Muscle of back (tissue), 11 donors: ENCODE results near the gene PSAPL1. TPM values are rescaled to one million over a fixed set of nuclear protein-coding genes. Genes with fewer than 3 reads are reported as not detected.
"Not testable (repeated sequence)": the region's sequence is repeated elsewhere in the genome, so short reads cannot be mapped to it uniquely, and the experiment has no call there.

Source experiments
- DNase-seq, 3 donors: peaks; one replicate each; pipeline versions ENCODE4 v3.0.0 to v3.0.0-alpha.2; 2013
- polyA plus RNA-seq, 10 donors: library from polyadenylated mRNA; unstranded; fragments of 120-200 nt; gene quantifications; one replicate each; pipeline ENCODE4 v1.2.1, GENCODE V29; 2013; ENCODE audit not compliant: insufficient read length in 10 of 10

The PSAPL1 gene
- polyA plus RNA-seq, 10 donors: 0.07 TPM; not detected in 9

DNA sequence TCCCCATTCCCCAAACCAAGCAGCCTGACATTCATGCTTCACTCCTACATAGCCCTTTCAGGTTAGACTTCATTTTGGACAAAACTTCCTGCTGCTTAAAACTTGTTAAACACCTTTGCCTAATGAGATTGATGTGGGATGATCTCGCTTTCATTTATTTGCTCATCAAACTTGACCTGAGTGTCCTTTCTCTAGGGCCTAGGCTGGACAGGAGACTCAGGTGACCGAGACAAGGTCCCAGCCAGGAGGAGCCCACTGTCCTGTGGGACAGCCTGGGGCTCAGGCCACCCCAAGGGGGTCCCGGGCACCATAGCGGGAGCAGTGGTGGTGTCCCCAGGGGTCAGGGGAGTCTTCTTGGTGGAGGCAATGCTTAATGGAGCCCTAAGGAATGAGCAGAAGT is 23.7 kb upstream of the PSAPL1 start:
- DNase-seq: no peak

- DNase-seq: no peak
These were observed 23.3 kb upstream of the PSAPL1 start for GRCh38 chr4:7458066-7458425.

- DNase-seq: no peak
These were observed 22.7 kb upstream of the PSAPL1 start for GRCh38 chr4:7457201-7458065.

GRCh38 chr4:7452802-7453201 is 18.1 kb upstream of the PSAPL1 start:
- DNase-seq: not testable (repeated sequence)

GRCh38 chr4:7451800-7452199 is 17.1 kb upstream of the PSAPL1 start:
- DNase-seq: no peak

DNA sequence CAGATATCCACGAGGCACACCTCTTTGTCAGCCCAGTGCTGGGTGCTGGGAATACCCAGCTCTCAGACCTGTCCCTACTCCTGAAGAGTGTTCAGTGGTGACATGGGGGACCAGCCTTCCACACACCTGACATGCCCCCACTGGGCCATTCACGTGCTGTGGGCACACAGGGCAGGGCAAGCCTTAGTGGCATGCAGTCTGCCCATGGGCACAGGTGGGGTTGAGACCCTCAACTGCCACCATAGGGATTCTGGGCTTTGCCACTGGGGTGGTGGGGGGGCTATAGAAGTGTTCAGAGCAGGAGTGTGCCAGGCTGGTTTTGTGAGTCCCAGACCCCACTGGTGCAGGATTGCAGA is 16.7 kb upstream of the PSAPL1 start:
- no peak for DNase-seq

DNA sequence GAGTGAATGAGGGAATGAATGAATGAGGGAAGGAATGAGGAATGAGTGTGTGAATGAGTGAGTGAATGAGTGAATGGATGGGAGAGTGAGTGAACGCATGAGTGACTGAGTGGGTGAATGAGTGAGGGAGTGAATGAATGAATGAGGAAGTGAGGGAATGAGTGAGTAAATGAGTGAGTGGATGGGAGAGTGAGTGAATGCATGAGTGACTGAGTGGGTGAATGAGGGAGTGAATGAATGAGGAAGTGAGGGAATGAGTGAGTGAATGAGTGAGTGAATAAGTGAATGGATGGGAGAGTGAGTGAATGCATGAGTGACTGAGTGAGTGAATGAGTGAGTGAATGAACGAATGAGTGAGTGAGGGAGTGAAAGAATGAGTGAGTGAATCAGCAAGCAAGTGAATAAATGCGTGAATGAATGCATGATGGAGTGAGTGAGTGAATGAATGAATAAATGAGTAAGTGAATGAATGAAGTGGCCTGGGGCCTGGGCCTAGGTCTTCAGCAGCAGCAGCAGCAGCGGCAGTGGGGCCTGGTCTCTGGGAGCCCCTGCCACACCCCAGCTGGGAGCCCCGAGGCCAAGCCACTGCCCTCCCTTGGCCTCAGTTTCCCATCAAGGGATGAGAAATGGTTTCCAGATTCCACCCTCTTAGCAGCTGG is 16.2 kb upstream of the PSAPL1 start:
- DNase-seq: no peak

GRCh38 chr4:7448036-7448435 is 13.3 kb upstream of the PSAPL1 start:
- DNase-seq: no peak

- no peak for DNase-seq
These were observed 12.5 kb upstream of the PSAPL1 start for GRCh38 chr4:7447236-7447635.

- DNase-seq: no peak
These were observed 10.0 kb upstream of the PSAPL1 start for GRCh38 chr4:7444731-7445130.

DNA sequence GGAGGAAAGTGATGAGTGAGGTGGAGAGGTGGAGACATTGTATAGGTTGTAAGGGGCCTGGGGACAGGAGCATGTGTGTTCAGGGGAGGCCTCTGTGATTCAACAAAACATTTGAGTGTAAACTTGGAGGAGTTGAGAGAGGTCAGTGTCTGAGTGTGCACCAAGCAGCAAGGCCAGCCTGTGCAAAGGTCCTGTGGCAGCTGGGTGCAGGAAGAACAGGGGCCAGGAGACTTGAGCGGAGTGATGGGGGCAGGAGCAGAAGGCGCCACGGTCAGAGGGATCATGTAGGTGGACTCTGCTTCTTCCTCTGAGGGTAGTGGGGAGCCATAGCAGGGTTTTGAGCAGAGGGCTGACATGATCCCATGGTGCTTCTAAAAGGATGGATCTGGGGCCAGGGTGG is 9.6 kb upstream of the PSAPL1 start:
- no peak for DNase-seq

DNA sequence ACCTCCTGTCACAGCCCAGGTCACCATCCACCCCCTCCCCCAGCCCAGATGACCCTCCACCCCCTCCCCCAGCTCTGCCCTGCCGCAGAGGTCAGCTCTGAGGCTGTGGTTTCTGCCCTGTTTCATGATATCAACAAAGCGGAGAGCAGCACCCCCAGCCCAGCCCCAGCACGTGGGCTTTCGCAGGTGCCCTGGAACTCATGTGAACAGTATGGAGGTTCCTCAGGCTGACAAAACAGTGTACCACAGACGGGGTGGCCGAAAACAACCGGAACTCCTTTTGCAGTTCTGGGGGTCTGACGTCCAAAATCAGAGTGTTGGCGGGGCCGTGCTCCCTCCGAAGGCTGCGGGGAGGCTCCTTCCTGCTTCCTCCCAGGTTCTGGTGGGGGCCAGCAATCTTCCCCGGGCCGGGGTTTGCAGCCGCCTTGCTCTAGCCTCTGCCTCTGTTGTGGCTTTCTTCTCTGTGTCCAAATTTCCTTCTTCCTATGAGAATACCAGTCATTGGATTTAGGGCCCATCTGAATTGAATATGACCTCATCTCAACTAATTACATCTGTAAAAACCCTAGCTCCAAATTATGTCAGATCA is 7.9 kb upstream of the PSAPL1 start:
- no peak for DNase-seq

GRCh38 chr4:7441201-7441600 is 6.5 kb upstream of the PSAPL1 start:
- DNase-seq: no peak

DNA sequence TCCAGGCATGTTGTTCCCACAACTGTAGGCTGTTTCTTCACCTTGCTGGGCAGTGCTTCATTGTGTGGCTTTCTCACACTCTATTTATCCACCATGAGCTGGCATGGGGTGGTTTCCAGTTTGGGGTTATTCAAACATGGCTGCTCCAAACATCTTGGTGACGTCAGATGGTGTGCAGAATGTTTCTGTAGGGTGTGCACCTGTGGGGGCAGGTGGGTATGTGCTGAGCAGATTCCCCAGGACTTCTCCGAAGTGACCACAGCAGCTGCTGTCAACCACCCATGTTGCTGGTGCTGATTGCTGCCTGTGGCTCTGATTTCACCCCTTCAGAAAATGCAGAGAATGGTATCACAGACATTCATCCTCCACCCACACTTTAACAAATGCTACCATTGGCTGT is 5.0 kb upstream of the PSAPL1 start:
- no peak for DNase-seq

DNA sequence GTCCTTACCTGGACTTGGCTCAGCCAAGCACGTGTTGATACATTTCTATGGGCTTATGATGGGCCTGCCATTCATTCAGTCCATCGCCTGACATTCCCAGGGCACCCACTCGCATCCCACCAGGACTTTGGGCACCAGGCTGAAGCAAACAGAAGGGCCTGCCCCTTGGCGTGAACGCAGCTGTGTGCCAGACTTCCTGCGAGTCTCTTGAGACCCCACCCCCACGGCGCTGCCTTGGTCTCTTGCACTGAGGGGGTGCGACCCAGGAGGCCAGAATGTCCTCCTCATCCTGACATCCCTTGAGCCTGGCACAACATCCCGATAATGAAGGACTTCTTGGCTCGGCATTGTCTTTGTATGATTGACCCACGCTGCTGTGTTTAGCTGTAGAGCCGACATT is 1.5 kb upstream of the PSAPL1 start:
- DNase-seq: no peak

DNA sequence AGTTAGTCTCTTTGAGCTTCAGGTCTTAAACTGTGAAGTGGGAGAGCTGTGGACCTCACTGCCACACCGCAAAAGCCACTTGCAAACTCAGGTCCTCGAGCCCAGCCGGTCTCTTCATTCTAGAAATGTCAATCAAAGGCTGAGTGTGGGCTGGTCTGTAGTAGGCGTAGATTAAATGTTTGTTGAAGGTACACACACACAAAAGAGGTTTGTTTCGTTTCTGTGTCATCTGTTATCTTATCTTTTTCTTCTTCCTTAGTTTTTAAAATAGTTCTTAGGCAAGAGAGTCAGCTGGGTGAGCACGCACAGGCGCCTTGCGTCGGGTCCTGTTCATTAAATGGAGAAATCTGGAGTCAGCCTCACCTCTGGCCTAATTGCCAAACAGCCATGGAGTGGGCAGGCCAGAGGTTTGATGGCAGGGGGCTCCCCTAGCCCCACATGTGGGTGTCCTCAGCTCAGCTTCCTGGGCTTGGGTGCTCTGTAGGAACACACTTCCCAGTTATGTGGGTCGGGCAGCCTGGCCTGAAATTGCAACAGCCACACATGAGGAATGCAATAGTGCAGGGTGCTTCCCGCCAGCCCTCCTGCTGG is 836 bp upstream of the PSAPL1 start:
- no peak for DNase-seq

- DNase-seq: no peak
These were observed 477 bp downstream of the PSAPL1 start for GRCh38 chr4:7434141-7434765.

DNA sequence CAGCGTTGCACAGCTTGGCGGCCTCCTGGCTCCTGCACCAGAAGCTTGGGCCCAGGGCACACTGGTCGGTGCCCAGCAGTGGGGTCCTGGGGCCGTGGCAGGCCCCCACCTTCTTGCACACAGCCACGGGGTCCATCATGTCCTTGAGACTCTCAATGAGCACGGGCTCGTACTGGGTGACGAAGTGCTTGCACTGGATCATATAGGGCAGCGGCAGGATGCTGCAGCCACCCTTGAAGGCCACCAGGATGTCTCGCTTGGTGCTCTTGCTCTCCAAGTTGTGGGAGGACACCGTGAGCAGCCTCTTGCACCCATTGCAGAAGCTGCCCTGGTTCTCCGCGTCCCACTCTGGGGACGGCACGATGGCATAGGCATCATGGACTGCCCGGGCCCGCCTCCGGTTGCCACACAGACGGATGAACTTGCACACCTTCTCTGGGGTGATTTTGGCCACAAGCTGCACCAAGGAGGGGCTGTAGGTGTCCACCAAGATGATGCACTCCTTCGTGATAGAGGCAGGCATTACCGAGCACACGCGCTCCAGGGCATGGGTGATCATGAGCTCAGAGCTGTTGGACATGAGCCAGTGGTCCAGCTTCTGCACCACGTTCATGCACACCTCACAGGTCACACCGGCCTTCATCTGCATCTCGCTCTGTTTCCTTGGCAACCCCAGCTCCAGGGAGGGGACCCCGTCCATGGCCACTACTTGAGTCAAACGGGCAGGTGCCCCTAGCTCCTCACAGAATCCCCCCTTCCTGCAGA is 1.2 kb downstream of the PSAPL1 start:
- DNase-seq: no peak

GRCh38 chr4:7432531-7433375 is 2.0 kb downstream of the PSAPL1 start:
- no peak for DNase-seq

DNA sequence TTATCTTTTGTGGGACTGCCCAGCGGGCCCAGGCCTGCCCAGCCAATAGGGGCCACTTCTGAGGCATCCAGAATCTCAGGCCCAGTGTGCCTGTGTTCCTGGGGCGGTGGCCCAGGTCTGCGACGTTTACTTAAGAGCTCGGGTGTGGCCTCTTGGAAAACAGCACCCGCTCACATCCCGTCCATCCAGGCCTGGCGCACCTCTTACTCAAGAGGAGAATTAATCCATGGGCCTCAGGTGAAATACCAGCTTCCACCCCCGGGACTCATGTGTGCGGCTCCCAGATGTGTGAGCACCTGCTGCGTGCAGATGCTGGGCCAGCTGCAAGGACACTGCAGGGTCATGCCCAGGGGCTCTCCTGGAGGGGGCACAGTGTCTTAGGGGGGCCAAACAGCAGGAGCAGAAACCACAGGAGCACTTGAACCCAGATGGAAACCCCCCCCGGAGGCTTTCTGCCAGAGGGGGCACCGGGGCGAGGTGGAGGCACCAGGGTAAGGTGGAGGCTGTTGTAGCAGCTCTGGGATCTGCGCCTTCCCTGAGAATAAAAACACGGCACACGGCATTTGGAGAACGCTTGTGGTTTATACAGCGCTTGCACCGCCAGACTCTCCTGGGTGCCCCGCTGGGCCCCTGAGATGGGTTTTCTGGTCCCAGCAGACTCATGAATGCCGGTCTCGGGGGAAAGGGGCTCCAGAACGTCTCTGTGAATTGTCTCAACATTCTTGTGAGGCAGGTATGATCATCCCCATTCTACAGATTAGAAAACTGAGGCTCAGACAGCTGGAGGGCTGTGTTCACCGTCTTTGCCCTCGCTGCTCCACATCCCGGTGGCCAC is 2.8 kb downstream of the PSAPL1 start:
- DNase-seq: no peak
